Epidermal melanocyte (primary cell): ENCODE data around the gene EML2.
A peak's percentile ranks its signal among the peaks of the same experiment; 100 is the strongest.

Source experiments
- DNase-seq: peaks from one replicate; pipeline ENCODE4 v3.0.0; 2011; ENCODE audit warnings: low spot score; ENCODE audit not compliant: insufficient read length

The EML2 gene

GRCh38 chr19:45587873-45588272, 51.3 kb downstream of the EML2 start:
- no peak for DNase-seq

GRCh38 chr19:45585158-45585577, 54.0 kb downstream of the EML2 start:
- no peak for DNase-seq

- DNase-seq: peak; percentile 97
Measured at GRCh38 chr19:45584332-45585157, 54.7 kb downstream of the EML2 start, which contains the start of gene OPA3. OPA3 (minus strand) TSS chr19:45584802; CDS start chr19:45584764, 38 bp downstream.

GRCh38 chr19:45581576-45581975, 57.6 kb downstream of the EML2 start:
- DNase-seq: no peak

GRCh38 chr19:45578861-45579260, 60.3 kb downstream of the EML2 start:
- DNase-seq: no peak

- no peak for DNase-seq
Measured at GRCh38 chr19:45577111-45577905, 61.9 kb downstream of the EML2 start.

GRCh38 chr19:45576682-45577081, 62.5 kb downstream of the EML2 start:
- DNase-seq: no peak

- no peak for DNase-seq
Measured at GRCh38 chr19:45575216-45575615, 64.0 kb downstream of the EML2 start.

- no peak for DNase-seq
Measured at GRCh38 chr19:45574526-45574925, 64.7 kb downstream of the EML2 start.

- DNase-seq: no peak
Measured at GRCh38 chr19:45571457-45572220, 67.6 kb downstream of the EML2 start.

GRCh38 chr19:45569619-45570421, 69.4 kb downstream of the EML2 start:
- DNase-seq: peak; percentile 59

- no peak for DNase-seq
Measured at GRCh38 chr19:45568732-45569131, 70.5 kb downstream of the EML2 start.

- no peak for DNase-seq
Measured at GRCh38 chr19:45567609-45568008, 71.6 kb downstream of the EML2 start.

- no peak for DNase-seq
Measured at GRCh38 chr19:45564131-45564780, 74.9 kb downstream of the EML2 start.

GRCh38 chr19:45560686-45561085, 78.5 kb downstream of the EML2 start:
- no peak for DNase-seq

GRCh38 chr19:45560038-45560437, 79.2 kb downstream of the EML2 start:
- DNase-seq: no peak
